Bronchial epithelial cell (primary cell): ENCODE measurements around the gene SF3B4. TPM values are rescaled to one million over a fixed set of nuclear protein-coding genes. Genes with fewer than 3 reads are reported as not detected.
A peak's percentile ranks its signal among the peaks of the same experiment; 100 is the strongest.
"Not testable (repeated sequence)": the region's sequence is repeated elsewhere in the genome, so short reads cannot be mapped to it uniquely, and the experiment has no call there.

Source experiments
- DNase-seq: peaks from one replicate; pipeline ENCODE4 v3.0.0-alpha.2; 2010; ENCODE audit warnings: low read depth
- FAIRE-seq: peaks from 2 replicates; lab custom pipeline; 2011; peaks lifted over from hg19 to GRCh38; lab: Jason Lieb, UNC
- H3K27me3 ChIP-seq: 2 replicates; pipeline ENCODE4 v1.5.1; 2011; ENCODE audit warnings: low read length; ENCODE audit not compliant: control insufficient read depth, insufficient read depth
- H3K36me3 ChIP-seq: 2 replicates; pipeline ENCODE4 v1.5.1; 2011; ENCODE audit warnings: low read length; ENCODE audit not compliant: control insufficient read depth, insufficient read depth
- H3K4me3 ChIP-seq: 2 replicates; pipeline ENCODE4 v1.5.1; 2011; ENCODE audit warnings: mild to moderate bottlenecking, low read depth, low read length, control low read depth
- CTCF ChIP-seq: IDR thresholded peaks from 2 replicates; pipeline ENCODE4 v1.5.1; 2011; ENCODE audit warnings: mild to moderate bottlenecking, moderate library complexity, low read length, control low read depth, inconsistent platforms; ENCODE audit not compliant: insufficient read depth, severe bottlenecking
- total RNA-seq: library from RNA; depleted of rRNA; stranded (reverse); fragments of >200 nt; gene quantifications from 2 replicates; pipeline ENCODE4 v1.2.1, GENCODE V29; 2014

SF3B4 gene
- total RNA-seq, 1 donor from 2014 or later, result 7.4 TPM

- no peaks in the 10 kb centered on the region for H3K27me3 ChIP-seq
- H3K4me3 ChIP-seq, result peak overlapping the region; percentile 55
- peak; percentile 97 for DNase-seq
- H3K36me3 ChIP-seq, result no peaks in the 10 kb centered on the region
- TF ChIP-seq CTCF, result no peak
- no peak for FAIRE-seq
These were observed 41.0 kb downstream of the SF3B4 start for GRCh38 chr1:149886396-149887195.

- H3K4me3 ChIP-seq, result peak overlapping the region; percentile 55
- not testable (repeated sequence) for H3K27me3 ChIP-seq, H3K36me3 ChIP-seq, FAIRE-seq
- peak; percentile 12 for DNase-seq
These were observed 41.5 kb downstream of the SF3B4 start for GRCh38 chr1:149886121-149886395.

GRCh38 chr1:149885339-149886120, 42.1 kb downstream of the SF3B4 start:
- H3K4me3 ChIP-seq, result peak overlapping the region; percentile 55
- peak; percentile 14 for TF ChIP-seq CTCF
- FAIRE-seq (no peak), DNase-seq (peak; percentile 47)
- H3K27me3 ChIP-seq, result no peaks in the 10 kb centered on the region
- no peaks in the 10 kb centered on the region for H3K36me3 ChIP-seq

- Histone ChIP-seq H3K36me3 (no peaks in the 10 kb centered on the region), H3K27me3 (no peaks in the 10 kb centered on the region), H3K4me3 (peak overlapping the region; percentile 55)
- FAIRE-seq, result no peak
- peak; percentile 7 for DNase-seq
- no peak for TF ChIP-seq CTCF
These were observed 42.9 kb downstream of the SF3B4 start for GRCh38 chr1:149884433-149885338.

- H3K4me3 ChIP-seq, result no peak overlapping the region
- TF ChIP-seq CTCF, result no peak
- FAIRE-seq (no peak), DNase-seq (no peak)
- H3K36me3 ChIP-seq, result no peaks in the 10 kb centered on the region
- H3K27me3 ChIP-seq, result no peaks in the 10 kb centered on the region
These were observed 43.9 kb downstream of the SF3B4 start for GRCh38 chr1:149883598-149884247.
